ENCODE results near the gene GLB1L2.

GLB1L2 gene

DNA sequence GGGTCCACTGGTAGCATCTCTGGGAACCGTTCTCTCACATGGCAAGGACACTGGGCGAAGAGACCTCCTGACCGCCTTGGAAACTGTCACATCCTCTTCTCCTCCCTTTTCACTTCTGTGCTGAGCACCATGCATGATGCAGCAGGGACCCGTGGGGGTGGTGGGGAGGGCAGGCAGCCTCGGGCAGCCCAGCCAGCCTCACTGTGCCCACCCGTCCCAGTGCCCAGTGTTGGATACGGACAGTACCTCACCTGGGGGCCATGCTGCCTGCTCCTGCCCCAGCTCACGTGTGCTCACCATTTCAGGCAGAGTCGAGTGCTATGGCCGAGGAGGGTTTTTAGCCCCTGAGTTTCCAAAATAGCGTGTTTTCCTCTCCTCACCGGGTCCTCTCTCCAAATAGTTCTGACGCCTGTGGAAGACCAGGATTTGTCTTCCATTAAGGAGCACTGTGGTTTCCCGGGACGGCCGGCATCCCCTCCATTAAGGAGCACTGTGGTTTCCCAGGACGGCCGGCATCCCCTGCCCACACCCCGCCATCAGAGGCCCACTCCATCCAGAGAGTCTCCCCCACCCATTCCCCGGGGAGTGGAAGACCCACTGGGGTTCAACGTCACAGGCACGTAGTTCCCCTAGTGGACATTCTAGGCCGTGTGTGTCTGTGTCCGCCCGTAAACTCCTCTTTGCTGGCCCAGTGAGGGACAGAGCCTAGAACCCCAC is 57.8 kb downstream of the GLB1L2 start:
- Histone ChIP-seq H3K4me1 (ENCODE audit: insufficient read depth, low read length, severe bottlenecking) (no peaks in the 10 kb centered on the region), H2AFZ (ENCODE audit: low read length) (no peak overlapping the region), H3K9ac (ENCODE audit: low read length) (no peak overlapping the region), H3K36me3 (ENCODE audit: insufficient read depth, low read length) (no peaks in the 10 kb centered on the region), H3F3A (ENCODE audit: insufficient read depth, low read length) (no peaks in the 10 kb centered on the region), H3K4me2 (ENCODE audit: low read length) (no peak overlapping the region), H4K20me1 (ENCODE audit: insufficient read depth, low read length) (no peaks in the 10 kb centered on the region), H3K27ac (ENCODE audit: low read depth, low read length, poor library complexity, severe bottlenecking) (no peak overlapping the region), H3K27me3 (ENCODE audit: insufficient read depth, low read length) (no peaks in the 10 kb centered on the region), H3K79me2 (ENCODE audit: insufficient read depth, low read length) (no peaks in the 10 kb centered on the region), H3K9me2 (ENCODE audit: low read depth, low read length) (no peaks in the 10 kb centered on the region), H3K9me3 (ENCODE audit: low read length) (no peaks in the 10 kb centered on the region), H3K4me3 (ENCODE audit: low read depth, low read length, poor library complexity, severe bottlenecking) (no peak overlapping the region)
- TF ChIP-seq EZH2 (IDR thresholded peaks at IDR 0.05; ENCODE audit: borderline replicate concordance, low read length): no peak
- no peak for TF ChIP-seq CTCF (IDR thresholded peaks at IDR 0.05; ENCODE audit: low read length)

DNA sequence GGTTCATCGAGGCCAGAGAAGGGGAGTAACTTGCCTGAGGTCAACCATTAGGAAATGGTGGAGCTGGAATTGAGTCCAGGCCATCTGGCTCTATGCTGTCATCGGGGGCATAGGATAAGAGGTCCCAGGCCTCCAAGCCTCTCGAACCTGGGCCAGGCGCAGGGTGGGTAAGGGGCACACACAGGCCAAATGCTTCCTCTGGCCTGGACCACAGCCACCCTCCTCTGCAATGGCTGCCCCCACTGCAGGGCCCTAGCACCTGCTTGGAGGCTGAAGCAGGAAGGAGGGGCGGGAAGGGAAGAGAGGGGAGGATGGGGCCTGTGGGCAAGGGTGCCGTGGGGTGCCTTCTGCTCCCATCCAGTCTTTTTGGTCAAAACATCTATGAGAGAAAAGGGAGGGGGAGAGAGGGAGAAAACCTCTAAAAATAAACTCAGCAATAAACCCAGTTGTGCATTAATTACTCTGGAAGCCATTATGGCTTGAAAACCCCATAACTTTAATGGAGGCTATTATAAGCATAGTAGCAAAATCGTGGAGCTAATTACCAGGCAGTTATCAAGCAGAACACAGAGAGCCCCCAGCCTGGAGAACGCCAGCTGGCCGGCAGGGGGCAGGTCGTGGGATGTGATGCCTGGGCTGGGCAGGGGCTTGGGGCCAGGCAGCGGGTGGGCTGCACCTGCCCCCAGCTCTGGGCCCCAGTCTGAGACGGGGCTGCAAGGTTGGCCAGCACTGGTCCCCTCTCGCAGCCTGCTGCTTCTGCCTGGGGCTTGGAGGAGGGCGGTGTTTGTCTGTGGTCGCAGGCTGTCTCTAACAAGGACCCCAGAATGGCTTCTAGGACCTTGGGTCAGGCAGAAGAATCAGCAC is 59.1 kb downstream of the GLB1L2 start:
- H3K27me3 ChIP-seq (ENCODE audit: insufficient read depth, low read length): no peaks in the 10 kb centered on the region
- no peak overlapping the region for H3K27ac ChIP-seq (ENCODE audit: low read depth, low read length, poor library complexity, severe bottlenecking)
- TF ChIP-seq EZH2 (IDR thresholded peaks at IDR 0.05; ENCODE audit: borderline replicate concordance, low read length): no peak
- no peak for TF ChIP-seq CTCF (IDR thresholded peaks at IDR 0.05; ENCODE audit: low read length)
- H3K4me2 ChIP-seq (ENCODE audit: low read length): no peak overlapping the region
- H3F3A ChIP-seq (ENCODE audit: insufficient read depth, low read length): no peaks in the 10 kb centered on the region
- no peaks in the 10 kb centered on the region for H3K36me3 ChIP-seq (ENCODE audit: insufficient read depth, low read length)
- H3K4me1 ChIP-seq (ENCODE audit: insufficient read depth, low read length, severe bottlenecking): no peaks in the 10 kb centered on the region
- no peaks in the 10 kb centered on the region for H3K79me2 ChIP-seq (ENCODE audit: insufficient read depth, low read length)
- no peak overlapping the region for H2AFZ ChIP-seq (ENCODE audit: low read length)
- no peak overlapping the region for H3K4me3 ChIP-seq (ENCODE audit: low read depth, low read length, poor library complexity, severe bottlenecking)
- no peaks in the 10 kb centered on the region for H3K9me3 ChIP-seq (ENCODE audit: low read length)
- no peak overlapping the region for H3K9ac ChIP-seq (ENCODE audit: low read length)
- H3K9me2 ChIP-seq (ENCODE audit: low read depth, low read length): no peaks in the 10 kb centered on the region
- H4K20me1 ChIP-seq (ENCODE audit: insufficient read depth, low read length): no peaks in the 10 kb centered on the region

DNA sequence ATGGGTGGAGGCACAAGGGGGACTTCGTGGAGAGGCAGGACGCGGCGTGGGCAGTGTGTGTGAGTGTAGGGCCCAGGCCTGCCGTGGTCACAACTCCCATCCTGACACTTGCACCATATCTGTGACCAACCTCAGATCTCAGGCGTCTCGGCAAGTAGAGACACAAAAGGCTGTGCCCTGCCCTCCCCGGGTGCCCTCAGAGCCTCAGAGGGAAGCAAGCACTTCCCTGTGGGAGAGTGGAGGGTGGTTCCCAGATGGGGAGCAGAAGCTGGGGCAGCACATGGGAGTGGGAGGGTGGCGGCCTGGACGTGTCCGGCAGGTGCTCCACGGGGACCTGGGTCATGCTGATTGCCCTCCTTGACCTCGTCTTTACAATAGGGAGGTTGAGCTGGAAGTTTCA is 59.9 kb downstream of the GLB1L2 start:
- H2AFZ ChIP-seq (ENCODE audit: low read length): no peak overlapping the region
- no peaks in the 10 kb centered on the region for H4K20me1 ChIP-seq (ENCODE audit: insufficient read depth, low read length)
- no peaks in the 10 kb centered on the region for H3K9me2 ChIP-seq (ENCODE audit: low read depth, low read length)
- no peaks in the 10 kb centered on the region for H3F3A ChIP-seq (ENCODE audit: insufficient read depth, low read length)
- H3K4me2 ChIP-seq (ENCODE audit: low read length): no peak overlapping the region
- no peaks in the 10 kb centered on the region for H3K4me1 ChIP-seq (ENCODE audit: insufficient read depth, low read length, severe bottlenecking)
- TF ChIP-seq EZH2 (IDR thresholded peaks at IDR 0.05; ENCODE audit: borderline replicate concordance, low read length) (no peak), CTCF (IDR thresholded peaks at IDR 0.05; ENCODE audit: low read length) (no peak)
- no peaks in the 10 kb centered on the region for H3K9me3 ChIP-seq (ENCODE audit: low read length)
- no peaks in the 10 kb centered on the region for H3K36me3 ChIP-seq (ENCODE audit: insufficient read depth, low read length)
- no peak overlapping the region for H3K27ac ChIP-seq (ENCODE audit: low read depth, low read length, poor library complexity, severe bottlenecking)
- no peaks in the 10 kb centered on the region for H3K27me3 ChIP-seq (ENCODE audit: insufficient read depth, low read length)
- no peaks in the 10 kb centered on the region for H3K79me2 ChIP-seq (ENCODE audit: insufficient read depth, low read length)
- no peak overlapping the region for H3K9ac ChIP-seq (ENCODE audit: low read length)
- H3K4me3 ChIP-seq (ENCODE audit: low read depth, low read length, poor library complexity, severe bottlenecking): no peak overlapping the region
